ENCODE data around the gene MEA1.
"Not testable (repeated sequence)": the region's sequence is repeated elsewhere in the genome, so short reads cannot be mapped to it uniquely, and the experiment has no call there.

Gene MEA1

DNA sequence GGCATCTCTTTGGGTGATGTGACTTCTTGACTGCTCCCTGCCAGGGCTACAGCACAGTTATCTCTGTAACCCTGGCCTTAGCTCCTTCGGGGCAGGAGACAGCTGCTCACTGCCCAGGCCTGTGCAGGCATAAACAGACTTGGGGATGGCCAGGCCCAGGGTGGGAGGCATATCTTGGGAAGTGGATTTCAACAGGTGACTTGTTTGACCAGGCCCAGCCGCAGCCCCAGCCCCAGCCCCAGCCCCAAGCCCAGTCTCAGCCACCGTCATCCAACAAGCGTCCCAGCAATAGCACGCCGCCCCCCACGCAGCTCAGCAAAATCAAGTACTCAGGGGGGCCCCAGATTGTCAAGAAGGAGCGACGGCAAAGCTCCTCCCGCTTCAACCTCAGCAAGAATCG lies 7.5 kb downstream of the MEA1 start:
- intact Hi-C loops (cut with DNase I; ENCODE audit: low total_unique reads): no loop called here
- no peak overlapping the region for H3K4me3 ChIP-seq
- no peak for DNase-seq
- TF ChIP-seq, protein P1, sequence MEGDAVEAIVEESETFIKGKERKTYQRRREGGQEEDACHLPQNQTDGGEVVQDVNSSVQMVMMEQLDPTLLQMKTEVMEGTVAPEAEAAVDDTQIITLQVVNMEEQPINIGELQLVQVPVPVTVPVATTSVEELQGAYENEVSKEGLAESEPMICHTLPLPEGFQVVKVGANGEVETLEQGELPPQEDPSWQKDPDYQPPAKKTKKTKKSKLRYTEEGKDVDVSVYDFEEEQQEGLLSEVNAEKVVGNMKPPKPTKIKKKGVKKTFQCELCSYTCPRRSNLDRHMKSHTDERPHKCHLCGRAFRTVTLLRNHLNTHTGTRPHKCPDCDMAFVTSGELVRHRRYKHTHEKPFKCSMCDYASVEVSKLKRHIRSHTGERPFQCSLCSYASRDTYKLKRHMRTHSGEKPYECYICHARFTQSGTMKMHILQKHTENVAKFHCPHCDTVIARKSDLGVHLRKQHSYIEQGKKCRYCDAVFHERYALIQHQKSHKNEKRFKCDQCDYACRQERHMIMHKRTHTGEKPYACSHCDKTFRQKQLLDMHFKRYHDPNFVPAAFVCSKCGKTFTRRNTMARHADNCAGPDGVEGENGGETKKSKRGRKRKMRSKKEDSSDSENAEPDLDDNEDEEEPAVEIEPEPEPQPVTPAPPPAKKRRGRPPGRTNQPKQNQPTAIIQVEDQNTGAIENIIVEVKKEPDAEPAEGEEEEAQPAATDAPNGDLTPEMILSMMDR (IDR thresholded peaks at IDR 0.05): no peak
- peaks cover 54 to 64% (median 57%) of the 10 kb centered on the region in 3 donors for H3K36me3 ChIP-seq
- no peaks in the 10 kb centered on the region for H3K4me1 ChIP-seq
- no peaks in the 10 kb centered on the region for H3K9me3 ChIP-seq
- no peaks in the 10 kb centered on the region for H3K27me3 ChIP-seq
- H3K27ac ChIP-seq: no peak overlapping the region

- H3K4me3 ChIP-seq: no peak overlapping the region
- H3K36me3 ChIP-seq: peaks cover 50 to 60% (median 53%) of the 10 kb centered on the region in 3 donors
- no peak for DNase-seq
- no peaks in the 10 kb centered on the region for H3K4me1 ChIP-seq
- no peaks in the 10 kb centered on the region for H3K27me3 ChIP-seq
- intact Hi-C loops (cut with DNase I; ENCODE audit: low total_unique reads): no loop called here
- no peaks in the 10 kb centered on the region for H3K9me3 ChIP-seq
- TF ChIP-seq, protein P1 (IDR thresholded peaks at IDR 0.05): no peak
- H3K27ac ChIP-seq: no peak overlapping the region
Measured at GRCh38 chr6:43005844-43006243, 7.9 kb downstream of the MEA1 start.

DNA sequence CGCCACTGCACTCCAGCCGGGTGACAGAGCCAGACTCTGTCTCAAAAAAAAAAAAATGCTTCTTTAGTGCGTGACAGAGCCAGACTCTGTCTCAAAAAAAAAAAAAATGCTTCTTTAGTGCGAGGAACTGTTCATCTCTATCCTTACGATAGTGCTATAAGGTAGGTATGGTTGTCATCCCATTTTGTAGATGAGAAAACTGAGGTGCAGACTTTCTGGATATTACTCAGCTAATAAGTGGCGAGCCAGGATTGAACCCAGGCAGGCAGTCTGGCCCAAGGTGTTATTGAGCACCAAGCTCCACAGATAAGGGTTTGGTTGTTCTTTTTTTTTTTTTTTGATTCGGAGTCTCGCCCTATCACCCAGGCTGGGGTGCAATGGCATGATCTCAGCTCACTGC lies 11.9 kb downstream of the MEA1 start:
- H3K27ac ChIP-seq: no peak overlapping the region
- no peaks in the 10 kb centered on the region for H3K4me1 ChIP-seq
- no peak overlapping the region for H3K4me3 ChIP-seq
- H3K9me3 ChIP-seq: no peaks in the 10 kb centered on the region
- H3K36me3 ChIP-seq: peaks cover 11 to 20% (median 14%) of the 10 kb centered on the region in 3 donors
- intact Hi-C loops (cut with DNase I; ENCODE audit: low total_unique reads): no loop called here
- TF ChIP-seq, protein P1 (IDR thresholded peaks at IDR 0.05): no peak
- no peaks in the 10 kb centered on the region for H3K27me3 ChIP-seq
- no peak for DNase-seq

DNA sequence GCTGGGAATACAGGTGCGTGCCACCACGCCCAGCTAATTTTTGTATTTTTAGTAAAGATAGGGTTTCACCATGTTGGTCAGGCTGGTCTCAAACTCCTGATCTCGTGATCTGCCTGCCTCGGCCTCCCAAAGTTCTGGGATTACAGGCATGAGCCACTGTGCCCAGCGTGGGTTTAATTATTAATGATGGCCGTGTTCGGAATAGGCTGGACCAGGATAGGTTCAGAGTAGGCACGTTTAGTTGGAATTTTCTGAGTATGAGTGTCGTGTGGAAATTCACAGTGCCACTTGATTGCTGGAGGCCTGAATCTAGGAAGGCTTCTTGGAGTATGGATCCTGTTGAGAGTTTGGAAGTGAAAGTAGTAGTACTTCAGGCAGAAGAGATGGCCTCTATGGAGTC lies 15.5 kb downstream of the MEA1 start:
- peaks cover 0 to 19% (median 3%) of the 10 kb centered on the region in 3 donors for H3K36me3 ChIP-seq
- intact Hi-C loops (cut with DNase I; ENCODE audit: low total_unique reads); H3K4me3 ChIP-seq; H3K9me3 ChIP-seq; DNase-seq; H3K4me1 ChIP-seq; H3K27ac ChIP-seq; H3K27me3 ChIP-seq: not testable (repeated sequence)

DNA sequence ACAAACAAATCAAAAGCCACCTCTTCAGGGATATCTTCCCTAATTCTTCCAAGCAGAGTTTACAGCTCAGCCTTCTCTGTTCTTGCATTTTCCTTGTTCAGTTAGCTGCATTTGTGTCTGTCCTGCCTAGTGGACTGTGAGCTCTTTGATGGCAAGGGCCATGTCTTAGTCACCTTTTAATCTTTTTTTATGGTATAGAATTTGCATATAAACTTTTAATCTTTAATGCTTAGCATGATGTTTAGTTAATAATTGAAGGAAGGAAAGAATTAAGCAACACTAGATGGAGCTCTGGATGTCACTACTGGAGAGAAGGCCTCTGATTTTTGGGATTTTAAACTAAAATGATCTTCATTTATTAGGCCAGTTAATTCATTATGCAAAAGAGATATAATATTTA lies 17.2 kb downstream of the MEA1 start:
- Histone ChIP-seq H3K27me3 (no peaks in the 10 kb centered on the region), H3K9me3 (no peaks in the 10 kb centered on the region), H3K36me3 (peaks cover 0 to 17% (median 3%) of the 10 kb centered on the region in 3 donors), H3K4me3 (no peak overlapping the region), H3K4me1 (no peaks in the 10 kb centered on the region), H3K27ac (no peak overlapping the region)
- TF ChIP-seq, protein P1 (IDR thresholded peaks at IDR 0.05): no peak
- DNase-seq: no peak
- intact Hi-C loops (cut with DNase I; ENCODE audit: low total_unique reads): no loop called here

DNA sequence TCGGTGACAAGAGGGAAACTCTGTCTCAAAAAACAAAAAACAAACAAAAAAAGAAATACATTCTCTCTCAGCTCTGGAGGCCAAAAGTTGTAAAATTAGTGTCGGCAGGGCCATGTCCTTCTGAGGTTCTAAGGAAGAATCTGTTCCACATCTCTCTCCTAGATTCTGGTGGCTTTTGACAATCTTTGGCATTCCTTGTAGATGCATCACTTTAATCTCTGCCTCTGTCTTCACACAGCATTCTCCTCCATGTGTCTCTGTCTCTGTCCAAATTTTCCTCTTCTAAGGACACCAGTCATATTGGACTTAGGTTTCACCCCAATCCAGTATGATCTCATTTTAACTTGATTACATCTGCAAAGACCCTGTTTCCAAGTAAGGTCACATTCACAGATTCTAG lies 20.3 kb downstream of the MEA1 start:
- TF ChIP-seq, protein P1 (IDR thresholded peaks at IDR 0.05): no peak
- peaks cover 0 to 8% (median 6%) of the 10 kb centered on the region in 4 donors for H3K4me1 ChIP-seq
- intact Hi-C loops (cut with DNase I; ENCODE audit: low total_unique reads): no loop called here
- H3K27me3 ChIP-seq: no peaks in the 10 kb centered on the region
- no peak for DNase-seq
- no peaks in the 10 kb centered on the region for H3K9me3 ChIP-seq
- peaks cover 9 to 39% (median 22%) of the 10 kb centered on the region in 3 donors for H3K36me3 ChIP-seq
- H3K27ac ChIP-seq: no peak overlapping the region
- H3K4me3 ChIP-seq: no peak overlapping the region

Measured in tibial artery (tissue), 4 donors.